SK-N-DZ (cell line): ENCODE measurements around the gene GGTLC3. TPM values are rescaled to one million over a fixed set of nuclear protein-coding genes. Genes with fewer than 3 reads are reported as not detected.
"Not testable (repeated sequence)": the region's sequence is repeated elsewhere in the genome, so short reads cannot be mapped to it uniquely, and the experiment has no call there.

Source experiments
- DNase-seq: peaks from one replicate; pipeline ENCODE4 v3.0.0-alpha.2; 2015; ENCODE audit warnings: low spot score
- polyA plus RNA-seq, 2 experiments: library from polyadenylated mRNA; depleted of rRNA; stranded (reverse); fragments of >200 nt; gene quantifications; 2 replicates each; pipeline ENCODE4 v1.2.3, GENCODE V29; 2014

The GGTLC3 gene
- 0.37 TPM in 1 of 2 replicates, not detected in the other for polyA plus RNA-seq (2014; cell fraction: cytosol; rRNA removed)
- 2.6 and 2.7 TPM in 2 replicates for polyA plus RNA-seq (2014; cell fraction: nucleus; rRNA removed)

DNA sequence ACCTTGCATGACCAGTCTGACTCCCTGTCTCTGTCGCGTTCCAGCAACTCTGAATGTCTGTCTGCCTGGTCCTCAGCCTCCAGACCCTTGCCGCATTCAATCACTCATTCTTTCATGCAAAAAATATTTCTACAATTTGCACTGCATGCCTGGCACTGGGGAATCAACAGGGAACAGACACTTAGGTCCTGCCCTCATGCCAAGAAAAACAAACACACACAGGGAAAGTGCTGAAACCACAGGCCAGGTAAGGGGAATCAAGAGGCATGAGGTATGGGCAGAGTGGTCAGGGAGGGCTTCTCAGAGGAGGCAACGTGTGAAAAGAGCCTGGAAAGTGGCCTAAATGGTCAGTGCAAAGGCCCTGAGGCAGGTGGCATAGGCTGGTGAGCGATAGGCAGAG lies at the start of gene GGTLC3:
Gene GGTLC3 (minus strand): TSS at position 101 of the 400 bp plus-strand sequence. CDS start 264 bp downstream, outside the sequence.
- DNase-seq = not testable (repeated sequence)

DNA sequence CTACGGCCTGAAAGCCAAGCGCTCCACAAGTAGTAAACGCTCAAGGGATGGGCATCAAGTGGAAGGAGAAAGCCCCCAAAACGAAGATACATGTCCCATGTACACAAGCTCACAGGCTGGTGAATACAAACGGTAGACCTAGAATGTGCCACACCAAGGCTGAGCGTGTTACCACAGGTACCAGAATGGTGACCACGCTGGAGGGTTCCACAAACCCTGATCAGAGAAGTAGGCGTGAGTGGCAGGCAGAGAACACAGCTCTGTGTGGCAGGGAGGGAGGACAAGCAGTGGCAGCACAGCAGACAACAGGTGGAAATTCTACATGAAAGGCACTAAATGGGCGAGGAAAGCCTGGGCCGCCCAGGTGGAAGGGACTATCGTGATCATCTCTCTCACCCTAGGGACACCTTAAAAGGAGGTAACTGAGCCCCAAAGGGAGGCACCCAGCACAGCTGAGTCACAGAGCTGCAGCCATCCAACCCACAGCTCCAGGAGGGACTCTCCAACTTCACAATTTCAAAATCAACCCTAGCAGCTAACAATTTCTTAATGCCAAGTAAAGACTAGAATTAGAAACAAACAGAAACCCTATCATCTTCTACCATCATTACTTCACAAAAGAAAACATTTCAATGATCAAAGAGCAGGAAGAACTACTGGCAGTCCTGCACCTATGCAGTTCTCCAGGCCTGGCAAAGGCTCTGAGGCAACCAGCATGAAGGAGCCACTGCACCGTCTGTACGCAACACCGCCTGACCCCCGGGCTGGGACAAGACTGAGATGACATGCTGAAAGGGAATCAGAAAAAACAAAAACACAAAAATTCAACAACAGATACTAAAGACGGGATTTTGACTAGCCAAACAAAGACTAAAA lies 42.4 kb upstream of the GGTLC3 start:
- not testable (repeated sequence) for DNase-seq

DNA sequence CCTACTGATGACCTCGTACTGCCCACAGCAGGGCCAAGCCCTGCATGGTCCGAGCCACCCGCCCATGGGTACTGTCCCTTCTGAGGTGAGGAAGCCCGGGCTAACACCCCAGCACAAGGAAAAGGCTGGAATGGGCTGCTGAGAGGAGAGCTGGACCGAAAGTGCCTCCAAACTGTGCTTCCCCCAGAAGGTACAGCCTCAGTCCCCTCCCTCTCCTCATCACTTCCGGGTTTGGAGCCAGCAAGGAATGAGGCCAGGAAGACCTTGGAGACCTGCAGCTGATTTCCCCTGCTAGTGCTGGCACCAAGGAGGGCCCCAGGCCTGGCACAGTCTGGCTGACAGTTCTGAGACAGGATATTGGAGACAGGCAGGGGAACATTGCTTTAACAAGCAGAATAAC lies 41.0 kb upstream of the GGTLC3 start:
- DNase-seq = not testable (repeated sequence)

DNA sequence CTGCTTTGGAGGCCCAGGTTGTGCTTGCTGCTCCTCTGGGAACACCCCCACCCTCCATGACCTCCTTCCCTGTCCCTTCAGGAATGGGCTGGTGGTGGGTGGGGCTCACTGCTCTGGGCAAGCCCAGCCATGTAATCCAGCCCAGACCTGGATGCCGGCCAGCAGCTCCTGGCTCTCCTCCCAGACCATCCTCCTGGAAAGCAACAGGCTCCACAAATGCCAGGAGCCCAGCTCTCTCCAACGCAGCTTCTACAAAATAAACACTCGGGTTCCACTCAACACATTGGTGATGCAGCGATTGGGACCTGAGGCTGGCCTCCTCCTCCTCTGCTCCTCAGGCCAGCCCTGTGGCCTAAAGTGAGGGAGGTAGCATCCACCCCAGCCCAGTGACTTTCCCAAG lies 40.6 kb upstream of the GGTLC3 start:
- not testable (repeated sequence) for DNase-seq

GRCh38 chr22:18554280-18555256 lies 36.6 kb upstream of the GGTLC3 start:
- DNase-seq = not testable (repeated sequence)

DNA sequence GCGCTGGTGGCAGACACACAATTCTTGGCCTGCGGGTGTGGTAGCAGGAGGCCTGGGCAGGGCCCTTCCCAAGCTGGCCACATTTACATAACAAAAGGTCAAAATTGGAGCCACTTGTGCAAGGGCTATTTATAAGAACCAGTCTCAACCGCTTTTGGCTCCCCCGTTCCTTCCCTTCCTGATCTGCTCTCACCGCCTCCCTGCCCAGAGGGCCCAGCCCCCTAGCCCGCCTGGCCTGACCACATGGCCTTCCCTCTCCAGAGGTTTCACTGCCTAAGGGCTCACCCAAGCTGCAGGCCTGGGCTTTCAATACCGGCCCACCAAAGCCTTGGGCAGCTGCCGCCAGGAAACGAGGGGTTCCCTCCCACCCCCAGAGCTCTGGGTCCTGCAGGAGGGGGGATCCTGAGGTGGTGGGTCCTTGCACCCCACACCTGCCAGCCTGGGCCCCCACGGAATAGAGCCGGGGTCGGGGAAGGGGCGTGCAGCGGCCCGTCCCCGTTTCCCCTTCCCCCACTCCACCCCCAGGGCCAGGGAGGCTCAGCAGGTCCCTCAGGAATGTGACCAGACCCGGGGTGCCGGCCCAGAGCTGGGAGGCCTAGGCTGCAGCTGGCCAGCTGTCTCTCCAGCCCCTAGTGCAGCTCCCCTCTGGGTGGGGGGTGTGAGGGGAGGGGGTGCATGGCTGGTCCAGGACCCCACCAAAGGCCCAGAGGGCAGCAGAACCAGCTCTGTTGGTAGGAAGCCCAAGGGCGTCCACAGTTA lies 35.1 kb upstream of the GGTLC3 start:
- DNase-seq = not testable (repeated sequence)

DNA sequence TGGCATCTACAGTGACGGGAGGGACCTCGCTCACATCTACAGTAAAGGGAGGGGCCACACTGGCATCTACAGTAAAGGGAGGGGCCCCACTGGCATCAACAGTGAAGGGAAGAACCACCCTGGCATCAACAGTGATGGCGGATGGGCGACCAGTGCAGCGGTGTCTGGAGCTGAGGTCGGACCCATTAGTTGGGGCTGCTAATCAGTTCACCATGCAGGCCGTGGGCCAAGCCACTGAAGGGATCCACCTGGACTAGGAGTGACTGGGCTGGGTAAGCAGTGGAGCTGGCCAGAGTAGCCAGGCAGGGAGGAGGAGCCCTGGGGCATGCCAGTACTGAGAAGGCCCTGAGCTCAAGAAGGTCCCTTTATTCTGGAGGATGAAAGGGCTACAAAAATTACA lies 33.1 kb upstream of the GGTLC3 start:
- not testable (repeated sequence) for DNase-seq

- DNase-seq = not testable (repeated sequence)
Measured at GRCh38 chr22:18549458-18550179, 31.7 kb upstream of the GGTLC3 start.

- DNase-seq = not testable (repeated sequence)
Measured at GRCh38 chr22:18544615-18545014, 26.7 kb upstream of the GGTLC3 start.

DNA sequence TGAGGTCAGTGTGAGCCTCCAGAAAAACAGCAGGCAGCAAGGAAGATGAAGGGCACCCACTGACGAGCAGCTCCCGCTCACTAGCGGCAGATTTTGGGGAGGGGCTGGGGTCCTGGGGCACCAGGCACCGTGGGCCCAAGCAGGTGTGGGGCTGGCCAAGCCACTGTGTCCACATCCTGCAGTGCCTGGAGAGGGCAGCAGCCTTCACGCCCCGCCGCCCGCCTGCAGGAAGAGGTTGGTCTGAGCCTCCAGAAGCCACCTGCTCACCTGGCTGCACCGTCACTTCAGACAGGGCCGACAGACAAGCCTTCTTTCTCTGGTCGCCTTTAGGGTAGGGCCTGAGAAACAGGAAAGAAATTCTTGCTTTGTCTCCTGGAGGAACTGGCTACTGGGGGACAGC lies 25.4 kb upstream of the GGTLC3 start:
- not testable (repeated sequence) for DNase-seq

GRCh38 chr22:18539994-18540393 lies 22.0 kb upstream of the GGTLC3 start:
- not testable (repeated sequence) for DNase-seq

GRCh38 chr22:18534315-18534714 lies 16.4 kb upstream of the GGTLC3 start:
- DNase-seq = not testable (repeated sequence)

- DNase-seq = not testable (repeated sequence)
Measured at GRCh38 chr22:18533633-18534032, 15.7 kb upstream of the GGTLC3 start.

- DNase-seq = not testable (repeated sequence)
Measured at GRCh38 chr22:18529416-18530145, 11.6 kb upstream of the GGTLC3 start.

DNA sequence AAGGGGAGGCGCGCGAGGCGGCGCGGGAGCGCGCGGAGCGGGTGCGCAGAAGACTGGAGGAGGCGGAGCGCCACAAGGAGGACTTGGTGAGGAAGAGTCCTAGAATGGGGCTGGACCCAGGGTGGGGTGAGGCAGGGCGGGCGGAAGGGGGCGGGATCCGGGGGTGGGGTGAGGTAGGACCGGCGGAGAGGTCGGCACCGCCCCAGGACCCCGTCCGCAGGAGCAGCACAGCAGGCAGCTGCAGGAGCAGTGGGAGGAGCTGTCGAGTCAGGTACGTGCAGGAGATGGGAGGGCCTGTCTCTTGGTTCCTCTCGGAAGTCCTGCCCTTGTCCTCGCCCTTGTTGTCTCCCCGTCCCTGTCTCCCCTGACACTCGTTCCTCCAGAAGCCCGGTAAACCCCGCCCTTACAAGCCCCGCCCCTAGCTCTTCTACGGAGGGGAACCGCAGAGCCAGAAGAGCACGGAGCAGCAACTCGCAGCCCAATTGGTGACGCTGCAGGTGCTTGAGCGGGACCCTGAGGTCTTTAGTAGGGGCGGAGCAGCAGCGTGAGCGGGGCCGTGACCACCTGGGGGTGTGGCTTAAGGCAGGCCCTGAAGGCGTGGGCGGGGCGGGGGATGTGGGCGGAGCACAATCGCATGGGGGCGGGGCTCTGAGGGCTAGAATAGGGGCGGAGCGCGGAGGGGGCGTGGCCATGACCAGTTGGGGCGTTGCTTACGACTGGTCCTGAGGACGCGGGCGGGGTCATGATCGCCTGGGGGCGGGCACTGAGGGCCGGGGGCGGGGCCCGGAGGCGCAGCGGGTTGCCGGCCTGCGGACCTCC lies 10.8 kb upstream of the GGTLC3 start:
- DNase-seq = peak; percentile 57

DNA sequence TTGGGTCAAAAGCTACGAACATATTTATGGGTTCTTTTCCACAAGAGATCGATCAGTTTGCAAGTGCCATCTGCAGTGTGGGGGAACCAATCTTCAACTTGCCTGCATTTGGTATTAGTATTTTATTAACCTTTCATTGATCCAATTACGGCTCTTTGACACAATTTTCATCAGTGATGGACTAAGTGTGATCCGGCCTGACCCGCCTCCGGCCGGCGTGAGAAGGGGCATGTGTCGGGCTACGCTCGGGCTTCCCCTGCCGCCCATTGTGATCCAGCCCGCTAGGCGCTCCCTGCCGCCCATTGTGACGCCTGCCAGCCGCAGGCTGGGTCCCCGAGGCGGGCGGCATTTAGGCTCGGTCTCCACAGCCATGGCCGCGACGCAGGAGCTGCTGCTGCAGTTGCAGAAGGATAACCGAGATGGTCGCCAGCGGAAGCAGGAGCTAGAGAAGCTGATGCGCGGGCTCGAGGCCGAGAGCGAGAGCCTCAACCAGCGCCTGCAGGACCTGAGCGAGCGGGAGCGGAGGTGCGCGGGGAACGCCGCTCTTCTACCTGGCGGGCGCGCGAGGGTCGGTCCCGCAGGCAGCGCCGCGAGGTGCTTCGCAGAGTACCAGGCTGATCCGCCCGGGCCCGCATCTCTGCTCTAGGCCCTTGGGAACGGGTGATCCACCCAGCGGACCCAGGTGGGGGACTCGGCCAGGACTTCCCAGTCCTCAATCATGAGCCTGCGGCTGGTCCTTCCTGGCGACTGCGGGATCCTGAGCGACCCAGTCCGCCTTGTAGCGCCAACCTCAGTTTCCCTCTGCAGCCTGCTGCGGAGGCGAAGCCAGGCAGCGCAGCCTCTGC lies 10.0 kb upstream of the GGTLC3 start, which contains the start of gene TMEM191B:
Gene TMEM191B (plus strand): TSS at position 51 of the 845 bp plus-strand sequence. CDS start 179 bp downstream, at position 230.
- DNase-seq = not testable (repeated sequence)

DNA sequence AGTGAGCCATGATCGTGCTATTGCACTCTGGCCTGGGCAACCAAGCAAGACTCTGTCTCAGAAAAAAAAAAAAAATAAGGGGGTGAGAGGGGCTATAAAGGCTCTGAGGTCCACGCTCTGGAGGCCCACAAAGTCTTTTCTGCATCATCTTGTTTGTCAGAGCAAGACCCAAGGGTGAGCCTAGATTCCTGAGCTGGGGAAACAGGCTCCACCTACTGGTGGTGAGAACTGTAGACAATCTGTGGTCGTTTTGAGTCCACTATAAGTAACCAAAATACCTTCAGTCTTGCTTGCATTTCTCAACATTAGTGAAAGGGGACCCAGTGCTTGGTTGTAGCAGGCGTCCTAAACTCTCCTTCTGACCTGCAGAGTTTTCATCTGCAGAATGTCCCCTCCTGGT lies 5.4 kb upstream of the GGTLC3 start:
- DNase-seq = not testable (repeated sequence)

DNA sequence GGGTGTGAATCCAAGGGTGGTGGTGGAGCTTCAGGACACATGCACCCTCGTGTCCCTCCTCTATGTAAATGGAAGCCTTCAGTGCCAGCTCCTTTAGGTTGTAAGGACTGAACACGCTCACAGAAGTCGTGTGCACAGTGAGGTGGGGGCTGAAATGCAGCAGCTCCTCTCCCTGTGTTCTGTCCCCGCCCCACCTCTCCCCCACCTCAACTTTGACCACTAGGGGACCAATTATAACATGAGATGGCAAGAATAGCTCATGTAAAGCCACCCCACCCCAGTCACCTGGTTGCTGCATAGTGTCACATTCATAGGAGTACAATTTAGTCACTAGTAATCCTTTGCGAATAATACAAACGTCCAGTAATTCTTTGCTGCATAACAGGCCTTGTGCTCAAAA lies 4.8 kb upstream of the GGTLC3 start:
- not testable (repeated sequence) for DNase-seq
